HepG2 (cell line): ENCODE results near the gene NOL4L. TPM values are rescaled to one million over a fixed set of nuclear protein-coding genes. Genes with fewer than 3 reads are reported as not detected.

ENCODE experiments used
- ATAC-seq: fragments of 200-7000 bp; cut with Tn5 transposase; 3 replicates; pipeline ENCODE4 v1.9.1; 2020; ENCODE audit warnings: mild to moderate bottlenecking, moderate library complexity
- BruUV-seq: library from RNA; stranded (reverse); fragments of 400-500 nt; replicated peaks from 2 replicates; lab custom pipeline; 2021; lab: Mats Ljungman, UMichigan
- CTCF ChIA-PET: fragments of 300-600 bp; formaldehyde crosslinking; extraction: SDS; loops from one replicate; lab custom pipeline; 2021; ENCODE audit warnings: low total read pairs, inconsistent platforms, low intra/inter-chr PET ratio; lab: Yijun Ruan, JAX
- POLR2A ChIA-PET: fragments of 350-600 bp; sonication (Branson Sonifier 250); formaldehyde crosslinking; loops from one replicate; lab custom pipeline; 2020; ENCODE audit warnings: antibody characterized with exemption, inconsistent platforms; lab: Yijun Ruan, JAX
- DNase-seq: peaks from one replicate; pipeline ENCODE4 v3.0.0-alpha.2; 2015; ENCODE audit warnings: low spot score
- FAIRE-seq: peaks from 3 replicates; lab custom pipeline; 2011; peaks lifted over from hg19 to GRCh38; lab: Jason Lieb, UNC
- H2AFZ ChIP-seq: one replicate; pipeline ENCODE4 v1.6.1; 2011; ENCODE audit warnings: low read length, inconsistent platforms
- H3K27ac ChIP-seq: fragments of 300-600 bp; 3 replicates; pipeline ENCODE4 v1.8.0; 2011; ENCODE audit warnings: mixed run types, mild to moderate bottlenecking, mixed read lengths, low read length, inconsistent platforms; ENCODE audit not compliant: insufficient read depth; ENCODE audit errors: extremely low read length
- H3K27me3 ChIP-seq, 2 experiments: fragments of 200-600 bp in 1 of 2; 2 replicates in 1 of 2; 3 replicates in 1 of 2; pipeline versions ENCODE4 v1.6.0 to v1.8.0; 2011; ENCODE audit warnings: low read length in 2 of 2, mild to moderate bottlenecking in 2 of 2, moderate library complexity in 2 of 2, inconsistent platforms in 1 of 2; ENCODE audit not compliant: insufficient read depth in 2 of 2, control insufficient read depth in 1 of 2
- H3K36me3 ChIP-seq, 2 experiments: fragments of 200-600 bp in 1 of 2; replicated peaks in 1 of 2; 2 replicates in 1 of 2; 3 replicates in 1 of 2; pipeline versions ENCODE4 v1.5.1 to v1.8.0; 2011; ENCODE audit warnings: low read length in 2 of 2, inconsistent platforms in 1 of 2; ENCODE audit not compliant: insufficient read depth in 2 of 2, control insufficient read depth in 1 of 2
- H3K4me1 ChIP-seq: 2 replicates; pipeline ENCODE4 v1.5.1; 2012; ENCODE audit warnings: low read length, inconsistent platforms; ENCODE audit not compliant: insufficient read depth
- H3K4me2 ChIP-seq: 2 replicates; pipeline ENCODE4 v1.6.0; 2011; ENCODE audit warnings: low read depth, low read length, inconsistent platforms
- H3K4me3 ChIP-seq, 3 experiments: fragments of 200-600 bp in 1 of 3; sonication (generic), shearing (Covaris generic) in 1 of 3; replicated peaks in 1 of 3; 2 replicates each; pipeline ENCODE4 v1.5.1; 2011 to 2016; ENCODE audit warnings: low read length in 3 of 3, inconsistent platforms in 2 of 3, low read depth in 2 of 3, mild to moderate bottlenecking in 2 of 3, control low read depth in 1 of 3, mixed read lengths in 1 of 3; ENCODE audit not compliant: insufficient read depth in 1 of 3
- H3K79me2 ChIP-seq: one replicate; pipeline ENCODE4 v1.6.1; 2011; ENCODE audit warnings: low read length, inconsistent platforms; ENCODE audit not compliant: insufficient read depth
- H3K9ac ChIP-seq: 2 replicates; pipeline ENCODE4 v1.6.0; 2011; ENCODE audit warnings: mild to moderate bottlenecking, low read depth, low read length, inconsistent platforms; ENCODE audit not compliant: insufficient read depth
- H3K9me3 ChIP-seq: 2 replicates; pipeline ENCODE4 v1.5.1; 2012; ENCODE audit warnings: mild to moderate bottlenecking, low read length
- H4K20me1 ChIP-seq: 2 replicates; pipeline ENCODE4 v1.6.0; 2011; ENCODE audit warnings: inconsistent platforms, mild to moderate bottlenecking, low read length, moderate library complexity; ENCODE audit not compliant: insufficient read depth
- ATF5 ChIP-seq: sonication (generic); formaldehyde crosslinking; IDR thresholded peaks from 2 replicates; pipeline ENCODE4 v1.4.0; 2020; ENCODE audit warnings: mild to moderate bottlenecking, low read depth, missing genetic modification reagents
- BORCS8-MEF2B ChIP-seq: sonication (generic); formaldehyde crosslinking; IDR thresholded peaks from 2 replicates; pipeline ENCODE4 v1.8.0; 2022; ENCODE audit warnings: mild to moderate bottlenecking, missing genetic modification reagents
- ETV5 ChIP-seq: IDR thresholded peaks from 2 replicates; pipeline ENCODE4 v1.6.1; 2018; ENCODE audit warnings: missing biosample characterization, missing genetic modification reagents, inconsistent platforms, borderline replicate concordance
- GPBP1L1 ChIP-seq: sonication (generic); formaldehyde crosslinking; IDR thresholded peaks from 2 replicates; pipeline ENCODE4 v1.5.0; 2020; ENCODE audit warnings: mild to moderate bottlenecking, missing genetic modification reagents
- HMG20A ChIP-seq: IDR thresholded peaks from 2 replicates; pipeline ENCODE4 v1.6.1; 2016; ENCODE audit warnings: borderline replicate concordance
- HOXA5 ChIP-seq: sonication (generic); formaldehyde crosslinking; IDR thresholded peaks from 2 replicates; pipeline ENCODE4 v1.4.0; 2020; ENCODE audit warnings: missing genetic modification reagents
- IKZF4 ChIP-seq: sonication (generic); formaldehyde crosslinking; IDR thresholded peaks from 2 replicates; pipeline ENCODE4 v1.5.1; 2020; ENCODE audit warnings: borderline replicate concordance, mild to moderate bottlenecking, low read depth, missing genetic modification reagents; ENCODE audit errors: not compliant biosample characterization
- MTF2 ChIP-seq: sonication (generic); formaldehyde crosslinking; IDR thresholded peaks from 2 replicates; pipeline ENCODE4 v1.5.0; 2020; ENCODE audit warnings: missing genetic modification reagents, borderline replicate concordance
- SAP130 ChIP-seq: IDR thresholded peaks from 2 replicates; pipeline ENCODE4 v1.6.1; 2016; ENCODE audit warnings: low read depth
- SP2 ChIP-seq: sonication (generic); formaldehyde crosslinking; IDR thresholded peaks from 2 replicates; pipeline ENCODE4 v1.5.1; 2020; ENCODE audit warnings: mild to moderate bottlenecking, missing genetic modification reagents
- YEATS4 ChIP-seq: sonication (generic); formaldehyde crosslinking; IDR thresholded peaks from 2 replicates; pipeline ENCODE4 v1.4.0; 2020; ENCODE audit warnings: missing genetic modification reagents, borderline replicate concordance
- ZBTB38 ChIP-seq: sonication (generic); formaldehyde crosslinking; IDR thresholded peaks from 2 replicates; pipeline ENCODE4 v1.5.1; 2020; ENCODE audit warnings: mild to moderate bottlenecking, missing genetic modification reagents
- ZNF20 ChIP-seq: sonication (generic); formaldehyde crosslinking; IDR thresholded peaks from 2 replicates; pipeline ENCODE4 v1.4.0; 2020; ENCODE audit warnings: mild to moderate bottlenecking, moderate library complexity, missing genetic modification reagents
- ZNF512 ChIP-seq: sonication (generic); formaldehyde crosslinking; IDR thresholded peaks from 2 replicates; pipeline ENCODE4 v1.4.0; 2020; ENCODE audit warnings: mild to moderate bottlenecking, missing genetic modification reagents
- ZNF644 ChIP-seq: IDR thresholded peaks from 2 replicates; pipeline ENCODE4 v1.6.1; 2016; ENCODE audit warnings: low read depth
- ZNF775 ChIP-seq: sonication (generic); formaldehyde crosslinking; IDR thresholded peaks from 2 replicates; pipeline ENCODE4 v1.4.0; 2020; ENCODE audit warnings: missing genetic modification reagents, mild to moderate bottlenecking, moderate library complexity, borderline replicate concordance
- ZSCAN30 ChIP-seq: sonication (generic); formaldehyde crosslinking; IDR thresholded peaks from 2 replicates; pipeline ENCODE4 v1.5.0; 2020; ENCODE audit warnings: mild to moderate bottlenecking, missing genetic modification reagents
- WGBS: methylation state at CpG from one replicate; pipeline ENCODE4 v1.1.6; 2017; ENCODE audit warnings: low lambda C conversion rate; 5-methylcytosine and 5-hydroxymethylcytosine counted together
- in situ Hi-C: cut with HindIII; loops from 2 replicates; pipeline ENCODE4 v1.10.0; 2017; ENCODE audit warnings: low pct_unique_long_range_greater_than_20kb; ENCODE audit not compliant: extremely low pct_ligation_motif_present
- intact Hi-C: fragments of 100-400 bp; cut with micrococcal nuclease; formaldehyde crosslinking; loops from one replicate; pipeline ENCODE4 v1.10.0; 2022; ENCODE audit not compliant: unreplicated experiment
- polyA plus RNA-seq, 8 experiments: library from polyadenylated mRNA; depleted of rRNA in 3 of 8; stranded (reverse) in 7 of 8; unstranded in 1 of 8; fragments of >200 nt; fragmentation: Illumina TruSeq in 4 of 8; extraction: Trizol in 4 of 8; gene quantifications; 2 replicates each; pipeline versions ENCODE4 v1.2.1 to v1.2.3, GENCODE V29; 2011 to 2016; ENCODE audit warnings: low read depth in 4 of 8, missing spikeins in 1 of 8, mixed read lengths in 1 of 8; ENCODE audit not compliant: insufficient read depth in 1 of 8
- total RNA-seq, 5 experiments: library from RNA; depleted of rRNA; stranded (reverse); fragments of >200 nt; fragmentation: Illumina TruSeq; extraction: Trizol; gene quantifications; 2 replicates each; pipeline ENCODE4 v1.2.3, GENCODE V29; 2016; ENCODE audit warnings: low read depth in 1 of 5
- TF ChIP-seq, protein P1 (sequence below): sonication (generic); formaldehyde crosslinking; IDR thresholded peaks from 2 replicates; pipeline ENCODE4 v1.5.0; 2020; ENCODE audit warnings: missing genetic modification reagents
- TF ChIP-seq, protein P2 (sequence below): sonication (generic); formaldehyde crosslinking; IDR thresholded peaks from 2 replicates; pipeline ENCODE4 v1.4.0; 2020; ENCODE audit warnings: mild to moderate bottlenecking, missing genetic modification reagents

The NOL4L gene
- total and polyA plus RNA-seq, 2 of the 13 experiments (the other 11 are each of a cell fraction or from before 2014, with no cell fraction given) = 16.6 to 35.4 TPM

GRCh38 chr20:32484225-32484957, 100.7 kb downstream of the NOL4L start:
- Histone ChIP-seq H3K27me3 (no peaks in the 10 kb centered on the region), H3K4me1 (peaks cover 50% of the 10 kb centered on the region), H3K9ac (peak overlapping the region; percentile 79), H4K20me1 (peaks cover 23% of the 10 kb centered on the region), H3K9me3 (no peaks in the 10 kb centered on the region), H3K27ac (peak overlapping the region; percentile 76), H3K4me3 (peak overlapping the region; percentile 74 to 90 (median 83)), H3K4me2 (peak overlapping the region; percentile 99), H2AFZ (no peak overlapping the region), H3K79me2 (peaks cover 36% of the 10 kb centered on the region), H3K36me3 (peaks cover 0 to 9% of the 10 kb centered on the region in 2 experiments; a peak in 1 of 5 replicates)
- BruUV-seq = no TSS peak
- in situ Hi-C loops (no loop called here), intact Hi-C loops (loop anchor here (2.0 to 5.0 kb wide), 3 partner anchors 48 to 127 kb away; partner anchors contain the start of gene ASXL1)
- POLR2A ChIA-PET = interaction anchor here (0.7 to 4.8 kb wide), 6 partner anchors 11 to 97 kb away, joined by 3 to 81 read pairs (median 4); no protein-coding TSS in a partner anchor
- WGBS = 1% methylated on average over 59 of the region's 74 CpGs
- CTCF ChIA-PET = interaction anchor here (1.7 to 2.4 kb wide), 2 partner anchors 14 to 47 kb away, joined by 13 to 16 read pairs; no protein-coding TSS in a partner anchor
- ATAC-seq (peak; percentile 38), DNase-seq (no peak), FAIRE-seq (no peak)
- TF ChIP-seq ZNF644 (CRISPR knock-in tag) (no peak), BORCS8-MEF2B (CRISPR knock-in tag) (no peak), GPBP1L1 (no peak), ZNF20 (peak; percentile 89; the same call in 1 of the 2 replicates), HMG20A (no peak), ZNF775 (CRISPR knock-in tag) (no peak), ATF5 (CRISPR knock-in tag) (no peak), ETV5 (CRISPR knock-in tag) (no peak), ZNF512 (CRISPR knock-in tag) (no peak), MTF2 (CRISPR knock-in tag) (no peak), IKZF4 (CRISPR knock-in tag) (no peak), ZBTB38 (CRISPR knock-in tag) (no peak; the same call in 1 of the 2 replicates), YEATS4 (CRISPR knock-in tag) (peak; percentile 35; the same call in 1 of the 2 replicates), SAP130 (CRISPR knock-in tag) (peak; percentile 7; the same call in 1 of the 2 replicates), SP2 (CRISPR knock-in tag) (no peak), ZSCAN30 (CRISPR knock-in tag) (no peak), HOXA5 (peak; percentile 44; the same call in 1 of the 2 replicates)
- TF ChIP-seq, protein P1, sequence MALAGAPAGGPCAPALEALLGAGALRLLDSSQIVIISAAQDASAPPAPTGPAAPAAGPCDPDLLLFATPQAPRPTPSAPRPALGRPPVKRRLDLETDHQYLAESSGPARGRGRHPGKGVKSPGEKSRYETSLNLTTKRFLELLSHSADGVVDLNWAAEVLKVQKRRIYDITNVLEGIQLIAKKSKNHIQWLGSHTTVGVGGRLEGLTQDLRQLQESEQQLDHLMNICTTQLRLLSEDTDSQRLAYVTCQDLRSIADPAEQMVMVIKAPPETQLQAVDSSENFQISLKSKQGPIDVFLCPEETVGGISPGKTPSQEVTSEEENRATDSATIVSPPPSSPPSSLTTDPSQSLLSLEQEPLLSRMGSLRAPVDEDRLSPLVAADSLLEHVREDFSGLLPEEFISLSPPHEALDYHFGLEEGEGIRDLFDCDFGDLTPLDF = no peak
- TF ChIP-seq, protein P2, sequence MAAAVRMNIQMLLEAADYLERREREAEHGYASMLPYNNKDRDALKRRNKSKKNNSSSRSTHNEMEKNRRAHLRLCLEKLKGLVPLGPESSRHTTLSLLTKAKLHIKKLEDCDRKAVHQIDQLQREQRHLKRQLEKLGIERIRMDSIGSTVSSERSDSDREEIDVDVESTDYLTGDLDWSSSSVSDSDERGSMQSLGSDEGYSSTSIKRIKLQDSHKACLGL (CRISPR knock-in tag) = no peak; the same call in 1 of the 2 replicates
